Smooth muscle cell (in vitro differentiated cells): Measurements from ENCODE around the gene LDB2. TPM values are rescaled to one million over a fixed set of nuclear protein-coding genes. Genes with fewer than 3 reads are reported as not detected.

Experiments used
- DNase-seq: peaks from one replicate; lab custom pipeline; 2025; ENCODE audit not compliant: unreplicated experiment; lab: John Stamatoyannopoulos, UW
- H2AFZ ChIP-seq: fragments of 200-600 bp; sonication (generic); 2 replicates; pipeline ENCODE4 v1.6.0; 2016; ENCODE audit warnings: antibody characterized with exemption, low read depth, mild to moderate bottlenecking
- H3F3A ChIP-seq: fragments of 200-600 bp; sonication (generic); 2 replicates; pipeline ENCODE4 v1.6.0; 2017; ENCODE audit warnings: antibody characterized with exemption, low read depth
- H3K27ac ChIP-seq: fragments of 200-600 bp; sonication (generic); 2 replicates; pipeline ENCODE4 v1.5.1; 2016; ENCODE audit warnings: low read depth, mild to moderate bottlenecking
- H3K27me3 ChIP-seq: fragments of 200-600 bp; sonication (generic); 2 replicates; pipeline ENCODE4 v1.6.1; 2016; ENCODE audit warnings: low read depth, mild to moderate bottlenecking
- H3K36me3 ChIP-seq: fragments of 200-600 bp; sonication (generic); 2 replicates; pipeline ENCODE4 v1.5.1; 2016; ENCODE audit warnings: low read depth
- H3K4me1 ChIP-seq: fragments of 200-600 bp; sonication (generic); 2 replicates; pipeline ENCODE4 v1.5.1; 2016; ENCODE audit warnings: low read depth
- H3K4me2 ChIP-seq: fragments of 200-600 bp; sonication (generic); 2 replicates; pipeline ENCODE4 v1.6.0; 2016; ENCODE audit warnings: mild to moderate bottlenecking
- H3K4me3 ChIP-seq: fragments of 200-600 bp; sonication (generic); 2 replicates; pipeline ENCODE4 v1.5.1; 2016; ENCODE audit warnings: mild to moderate bottlenecking
- H3K79me2 ChIP-seq: fragments of 200-600 bp; sonication (generic); 2 replicates; pipeline ENCODE4 v1.6.0; 2016; ENCODE audit warnings: low read depth, mild to moderate bottlenecking
- H3K9ac ChIP-seq: fragments of 200-600 bp; sonication (generic); 2 replicates; pipeline ENCODE4 v1.6.0; 2016; ENCODE audit warnings: low read depth
- H3K9me3 ChIP-seq: fragments of 200-600 bp; sonication (generic); replicated peaks from 2 replicates; pipeline ENCODE4 v1.5.1; 2016; ENCODE audit warnings: low read depth
- H4K20me1 ChIP-seq: fragments of 200-600 bp; sonication (generic); 2 replicates; pipeline ENCODE4 v1.6.0; 2016; ENCODE audit warnings: low read depth
- CTCF ChIP-seq: fragments of 200-600 bp; sonication (generic); IDR thresholded peaks from 2 replicates; pipeline ENCODE4 v1.5.1; 2017; ENCODE audit warnings: borderline replicate concordance, mild to moderate bottlenecking, antibody characterized with exemption; ENCODE audit not compliant: insufficient read depth, poor library complexity, severe bottlenecking
- WGBS: methylation state at CpG from one replicate; pipeline ENCODE4 v1.1.7; 2016; ENCODE audit warnings: low lambda C conversion rate; 5-methylcytosine and 5-hydroxymethylcytosine counted together
- polyA plus RNA-seq: library from polyadenylated mRNA; unstranded; fragments of >200 nt; fragmentation: Nextera tagmentation; extraction: Ambion mirVana; gene quantifications from 2 replicates; pipeline ENCODE4 v1.2.1, GENCODE V29; 2016
- total RNA-seq: library from RNA; depleted of rRNA; stranded (reverse); fragments of >200 nt; gene quantifications from 2 replicates; pipeline ENCODE4 v1.2.3, GENCODE V29; 2014

Gene LDB2
- total and polyA plus RNA-seq, 2 experiments from 2014 or later = 30.6 to 61.5 TPM

- Histone ChIP-seq H3K79me2 (peaks cover 2% of the 10 kb centered on the region), H3K9ac (no peak overlapping the region), H4K20me1 (no peaks in the 10 kb centered on the region), H3K4me1 (peaks cover 3% of the 10 kb centered on the region), H3F3A (no peaks in the 10 kb centered on the region), H3K27ac (no peak overlapping the region), H3K27me3 (no peaks in the 10 kb centered on the region), H3K36me3 (no peaks in the 10 kb centered on the region), H3K4me2 (no peak overlapping the region), H2AFZ (no peak overlapping the region), H3K9me3 (no peaks in the 10 kb centered on the region), H3K4me3 (no peak overlapping the region)
- DNase-seq = no peak
- no peak for TF ChIP-seq CTCF
- 88% methylated on average over 3 of the region's 3 CpGs for WGBS
Observed at GRCh38 chr4:16710198-16710597, 188.2 kb downstream of the LDB2 start.

- H4K20me1 ChIP-seq = no peaks in the 10 kb centered on the region
- H3K36me3 ChIP-seq = no peaks in the 10 kb centered on the region
- no peak overlapping the region for H3K27ac ChIP-seq
- DNase-seq = no peak
- no peak overlapping the region for H3K9ac ChIP-seq
- TF ChIP-seq CTCF = no peak
- H3K4me3 ChIP-seq = no peak overlapping the region
- H3K4me2 ChIP-seq = no peak overlapping the region
- no peaks in the 10 kb centered on the region for H3K27me3 ChIP-seq
- H2AFZ ChIP-seq = no peak overlapping the region
- H3K9me3 ChIP-seq = no peaks in the 10 kb centered on the region
- peaks cover 2% of the 10 kb centered on the region for H3K79me2 ChIP-seq
- no peaks in the 10 kb centered on the region for H3F3A ChIP-seq
- H3K4me1 ChIP-seq = peaks cover 3% of the 10 kb centered on the region
- 94% methylated on average over 4 of the region's 4 CpGs for WGBS
Observed at GRCh38 chr4:16707874-16708273, 190.6 kb downstream of the LDB2 start.

GRCh38 chr4:16706251-16706650, 192.2 kb downstream of the LDB2 start:
- no peaks in the 10 kb centered on the region for H3K27me3 ChIP-seq
- H3K79me2 ChIP-seq = peaks cover 2% of the 10 kb centered on the region
- peaks cover 3% of the 10 kb centered on the region for H3K4me1 ChIP-seq
- H3K4me3 ChIP-seq = no peak overlapping the region
- WGBS = 59% methylated on average over 6 of the region's 6 CpGs
- H4K20me1 ChIP-seq = no peaks in the 10 kb centered on the region
- DNase-seq = no peak
- no peak overlapping the region for H3K27ac ChIP-seq
- H3K36me3 ChIP-seq = no peaks in the 10 kb centered on the region
- no peak for TF ChIP-seq CTCF
- H2AFZ ChIP-seq = no peak overlapping the region
- H3K9me3 ChIP-seq = no peaks in the 10 kb centered on the region
- no peak overlapping the region for H3K4me2 ChIP-seq
- no peak overlapping the region for H3K9ac ChIP-seq
- H3F3A ChIP-seq = no peaks in the 10 kb centered on the region

GRCh38 chr4:16705341-16705740, 193.1 kb downstream of the LDB2 start:
- Histone ChIP-seq H3K9ac (no peak overlapping the region), H3K4me2 (no peak overlapping the region), H3K36me3 (no peaks in the 10 kb centered on the region), H3K79me2 (no peaks in the 10 kb centered on the region), H3K9me3 (no peaks in the 10 kb centered on the region), H3K27ac (no peak overlapping the region), H2AFZ (no peak overlapping the region), H3K4me3 (no peak overlapping the region), H3K4me1 (peaks cover 3% of the 10 kb centered on the region), H3K27me3 (no peaks in the 10 kb centered on the region), H4K20me1 (no peaks in the 10 kb centered on the region), H3F3A (no peaks in the 10 kb centered on the region)
- WGBS = 88% methylated on average over 3 of the region's 3 CpGs
- no peak for TF ChIP-seq CTCF
- DNase-seq = no peak
